ENCODE data around the gene KLRF2.

Gene KLRF2

DNA sequence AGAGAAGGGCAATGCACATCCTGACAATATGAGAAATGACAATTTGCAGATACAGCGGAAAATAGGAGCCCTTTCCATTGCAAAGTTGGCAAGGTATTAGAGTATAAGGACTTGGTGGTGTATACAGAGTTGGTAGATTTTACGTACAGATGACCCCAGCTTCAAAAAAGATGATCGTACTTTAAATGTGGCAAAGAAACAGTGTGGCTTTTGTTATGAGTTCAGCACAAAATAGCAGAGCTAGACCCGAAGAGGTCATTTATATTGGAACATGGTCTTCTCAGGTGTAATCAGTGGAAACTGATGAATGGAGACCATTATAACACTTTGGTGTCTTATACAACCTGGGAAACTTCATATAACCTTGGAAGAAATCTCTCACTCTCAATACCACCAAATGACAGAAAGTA lies 14.4 kb upstream of the KLRF2 start:
- no peak for DNase-seq (ENCODE audit: extremely low read depth, insufficient read length)
- TF ChIP-seq, protein P1, sequence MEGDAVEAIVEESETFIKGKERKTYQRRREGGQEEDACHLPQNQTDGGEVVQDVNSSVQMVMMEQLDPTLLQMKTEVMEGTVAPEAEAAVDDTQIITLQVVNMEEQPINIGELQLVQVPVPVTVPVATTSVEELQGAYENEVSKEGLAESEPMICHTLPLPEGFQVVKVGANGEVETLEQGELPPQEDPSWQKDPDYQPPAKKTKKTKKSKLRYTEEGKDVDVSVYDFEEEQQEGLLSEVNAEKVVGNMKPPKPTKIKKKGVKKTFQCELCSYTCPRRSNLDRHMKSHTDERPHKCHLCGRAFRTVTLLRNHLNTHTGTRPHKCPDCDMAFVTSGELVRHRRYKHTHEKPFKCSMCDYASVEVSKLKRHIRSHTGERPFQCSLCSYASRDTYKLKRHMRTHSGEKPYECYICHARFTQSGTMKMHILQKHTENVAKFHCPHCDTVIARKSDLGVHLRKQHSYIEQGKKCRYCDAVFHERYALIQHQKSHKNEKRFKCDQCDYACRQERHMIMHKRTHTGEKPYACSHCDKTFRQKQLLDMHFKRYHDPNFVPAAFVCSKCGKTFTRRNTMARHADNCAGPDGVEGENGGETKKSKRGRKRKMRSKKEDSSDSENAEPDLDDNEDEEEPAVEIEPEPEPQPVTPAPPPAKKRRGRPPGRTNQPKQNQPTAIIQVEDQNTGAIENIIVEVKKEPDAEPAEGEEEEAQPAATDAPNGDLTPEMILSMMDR (IDR thresholded peaks at IDR 0.05; ENCODE audit: insufficient read depth, low read length, poor library complexity, severe bottlenecking) = no peak
- Histone ChIP-seq H3K36me3 (ENCODE audit: control insufficient read depth, insufficient read depth, low read length) (no peaks in the 10 kb centered on the region), H3K27me3 (replicated peaks; ENCODE audit: control insufficient read depth, insufficient read depth, low read length) (no peaks in the 10 kb centered on the region), H3K4me3 (replicated peaks; ENCODE audit: low read depth, low read length) (peak overlapping the region; percentile 22; the same call in 1 of the 2 replicates)

DNA sequence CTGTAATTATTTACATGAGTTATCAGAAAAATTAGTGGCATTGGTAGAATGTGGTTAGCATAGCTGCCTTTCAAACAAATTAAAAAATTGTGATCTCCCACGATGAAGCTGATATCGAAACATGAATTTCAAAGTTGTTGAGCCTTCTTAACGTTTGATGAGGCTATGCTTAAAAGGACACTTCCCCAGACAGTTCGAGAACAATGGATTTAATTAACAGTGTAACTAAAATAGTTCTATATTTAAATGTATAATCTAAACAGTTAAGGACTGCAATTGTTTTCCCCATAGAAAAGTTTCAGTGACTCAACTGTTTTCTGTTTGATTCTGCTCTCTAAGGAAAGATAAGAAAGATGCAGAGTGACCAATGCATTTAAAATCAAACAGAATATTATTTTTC lies 13.8 kb upstream of the KLRF2 start:
- H3K27me3 ChIP-seq (replicated peaks; ENCODE audit: control insufficient read depth, insufficient read depth, low read length) = no peaks in the 10 kb centered on the region
- H3K36me3 ChIP-seq (ENCODE audit: control insufficient read depth, insufficient read depth, low read length) = no peaks in the 10 kb centered on the region
- DNase-seq (ENCODE audit: extremely low read depth, insufficient read length) = no peak
- TF ChIP-seq, protein P1 (IDR thresholded peaks at IDR 0.05; ENCODE audit: insufficient read depth, low read length, poor library complexity, severe bottlenecking) = no peak
- no peak overlapping the region for H3K4me3 ChIP-seq (replicated peaks; ENCODE audit: low read depth, low read length)

DNA sequence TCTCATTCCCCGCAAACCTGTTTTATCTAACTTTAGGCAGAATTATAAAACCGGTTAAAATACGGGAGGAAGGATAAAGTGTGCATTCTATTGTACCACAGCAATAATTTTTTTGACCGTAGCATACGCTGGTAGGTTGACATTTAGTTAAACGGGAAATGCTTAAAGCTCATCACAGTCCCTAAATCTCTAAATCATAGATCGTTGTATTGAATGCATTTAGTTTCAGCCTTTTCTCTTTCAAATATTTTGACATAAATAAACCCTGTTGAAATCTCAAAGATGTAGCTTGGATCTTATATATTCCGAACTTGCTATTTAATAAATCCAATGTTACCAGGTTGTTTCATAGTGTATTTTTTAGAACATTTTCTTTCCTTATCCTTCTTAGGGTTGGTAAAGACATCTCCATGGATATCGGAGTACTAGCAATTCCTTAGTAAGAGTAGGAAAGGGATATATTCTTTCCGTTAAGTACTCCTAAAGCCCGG lies 12.9 kb upstream of the KLRF2 start:
- no peaks in the 10 kb centered on the region for H3K36me3 ChIP-seq (ENCODE audit: control insufficient read depth, insufficient read depth, low read length)
- no peak for DNase-seq (ENCODE audit: extremely low read depth, insufficient read length)
- TF ChIP-seq, protein P1 (IDR thresholded peaks at IDR 0.05; ENCODE audit: insufficient read depth, low read length, poor library complexity, severe bottlenecking) = no peak
- peak overlapping the region; percentile 53 for H3K4me3 ChIP-seq (replicated peaks; ENCODE audit: low read depth, low read length)
- H3K27me3 ChIP-seq (replicated peaks; ENCODE audit: control insufficient read depth, insufficient read depth, low read length) = no peaks in the 10 kb centered on the region

DNA sequence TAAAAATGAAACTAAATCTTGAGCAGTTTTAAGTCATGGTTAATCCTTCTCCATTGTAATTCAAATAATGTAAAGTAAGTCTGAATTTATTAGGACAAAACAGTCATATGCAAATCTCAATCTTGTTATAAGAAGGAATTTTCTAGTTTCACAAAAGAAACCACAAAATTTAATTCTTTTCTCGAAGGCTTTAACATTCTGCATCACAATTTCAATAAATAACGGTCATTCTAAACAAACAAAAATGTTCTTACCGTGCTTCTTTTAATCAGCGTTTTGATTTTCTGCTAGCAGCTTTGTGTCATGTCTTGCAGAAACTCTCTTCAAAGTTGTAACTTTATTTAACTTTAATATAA lies 12.4 kb upstream of the KLRF2 start:
- DNase-seq (ENCODE audit: extremely low read depth, insufficient read length) = no peak
- Histone ChIP-seq H3K4me3 (replicated peaks; ENCODE audit: low read depth, low read length) (peak overlapping the region; percentile 53), H3K36me3 (ENCODE audit: control insufficient read depth, insufficient read depth, low read length) (no peaks in the 10 kb centered on the region), H3K27me3 (replicated peaks; ENCODE audit: control insufficient read depth, insufficient read depth, low read length) (no peaks in the 10 kb centered on the region)
- TF ChIP-seq, protein P1 (IDR thresholded peaks at IDR 0.05; ENCODE audit: insufficient read depth, low read length, poor library complexity, severe bottlenecking) = no peak

DNA sequence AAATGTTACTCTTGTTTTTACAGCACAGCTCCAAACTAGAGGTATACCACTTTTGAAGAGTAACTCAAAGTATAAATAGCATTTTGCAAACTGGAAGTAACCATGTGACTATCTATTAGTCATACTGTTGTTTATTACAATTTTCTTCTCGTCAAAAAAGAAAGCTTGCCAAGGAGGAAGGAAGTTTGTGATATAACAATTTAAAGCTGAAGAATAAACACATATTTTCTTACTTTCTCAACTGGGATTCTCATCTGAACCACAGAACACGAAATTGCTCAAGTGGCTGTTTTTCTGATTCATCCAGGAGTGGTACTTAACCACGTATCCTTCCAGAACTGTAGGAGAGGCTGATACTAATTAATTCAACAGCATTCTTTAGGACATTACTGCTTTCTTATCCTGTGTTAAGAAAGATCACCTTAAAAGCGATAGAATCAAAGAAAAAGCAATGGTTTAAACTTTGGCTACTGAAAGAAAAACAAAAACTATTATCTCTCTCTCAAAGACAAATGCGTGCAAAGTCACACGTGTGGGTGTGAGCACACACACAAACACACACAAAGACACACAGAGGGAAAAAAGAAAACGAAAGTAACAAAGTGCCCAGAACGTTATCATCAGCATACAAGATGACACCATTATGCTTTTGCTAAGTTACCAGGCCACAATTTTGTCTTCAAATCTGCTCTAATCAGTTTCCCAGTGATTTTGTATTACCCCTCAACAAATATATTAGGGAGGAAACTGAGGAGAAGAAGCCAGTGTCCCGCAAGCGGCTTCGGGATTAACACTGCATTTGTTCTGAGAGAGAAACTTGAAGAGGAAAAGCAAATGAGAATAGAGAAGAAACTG lies 11.8 kb upstream of the KLRF2 start, which contains the start of gene CLEC2B:
TSS of gene CLEC2B (minus strand) at position 48 of the 855 bp plus-strand sequence.
- DNase-seq (ENCODE audit: extremely low read depth, insufficient read length) = no peak
- no peaks in the 10 kb centered on the region for H3K36me3 ChIP-seq (ENCODE audit: control insufficient read depth, insufficient read depth, low read length)
- H3K4me3 ChIP-seq (replicated peaks; ENCODE audit: low read depth, low read length) = peak within 1 kb of the TSS; percentile 53
- TF ChIP-seq, protein P1 (IDR thresholded peaks at IDR 0.05; ENCODE audit: insufficient read depth, low read length, poor library complexity, severe bottlenecking) = no peak
- H3K27me3 ChIP-seq (replicated peaks; ENCODE audit: control insufficient read depth, insufficient read depth, low read length) = no peaks in the 10 kb centered on the region

All from GM06990 (cell line).